ENCODE measurements around the gene ASIC2. TPM values are rescaled to one million over a fixed set of nuclear protein-coding genes. Genes with fewer than 3 reads are reported as not detected.

ASIC2 gene
- total RNA-seq, 1 experiment from 2014 or later: 0.74 TPM

DNA sequence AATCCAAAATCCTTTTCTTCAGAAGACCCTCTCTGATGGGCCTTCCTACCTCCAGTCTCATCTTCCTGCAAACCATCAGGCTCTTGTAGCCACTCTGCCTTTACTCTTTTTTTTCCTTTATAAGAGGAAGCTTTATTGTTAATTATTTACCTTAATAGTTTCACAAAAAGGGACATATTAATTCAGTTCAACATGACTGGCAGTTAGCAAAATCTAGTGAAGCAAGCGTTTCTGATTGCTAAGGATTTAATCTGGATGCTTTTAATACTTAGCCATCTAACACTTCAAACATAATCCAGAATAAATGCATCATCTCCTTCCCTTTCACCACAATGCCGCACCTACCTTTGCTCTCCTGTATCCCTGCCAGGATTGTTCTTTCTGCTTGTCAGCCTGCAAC is 239.4 kb downstream of the ASIC2 start:
- Histone ChIP-seq H3K23ac (ENCODE audit: insufficient read length, low read depth, low read length) (no peak overlapping the region), H2BK12ac (ENCODE audit: insufficient read length, low read depth, low read length) (no peak overlapping the region), H3K4me1 (ENCODE audit: insufficient read depth, low read length) (no peaks in the 10 kb centered on the region), H3K9me3 (ENCODE audit: control insufficient read depth, low read depth, low read length) (no peaks in the 10 kb centered on the region), H3K18ac (ENCODE audit: insufficient read length, low read depth, low read length) (no peak overlapping the region), H3K56ac (ENCODE audit: insufficient read length, low read depth, low read length) (no peak overlapping the region), H3K14ac (ENCODE audit: insufficient read depth, low read length) (no peak overlapping the region), H3K4ac (ENCODE audit: low read depth, low read length) (no peak overlapping the region), H4K8ac (replicated peaks; ENCODE audit: insufficient read length, low read depth, low read length) (no peak overlapping the region), H3K4me2 (ENCODE audit: insufficient read depth, insufficient read length, low read length) (no peak overlapping the region), H4K91ac (ENCODE audit: insufficient read length, low read depth, low read length) (no peak overlapping the region), H2BK20ac (ENCODE audit: low read depth, low read length, poor library complexity, severe bottlenecking) (no peak overlapping the region), H3K79me2 (ENCODE audit: insufficient read depth, low read length) (no peaks in the 10 kb centered on the region), H2AK5ac (ENCODE audit: insufficient read length, low read length) (no peak overlapping the region), H3K79me1 (ENCODE audit: insufficient read depth, low read depth, low read length, poor library complexity, severe bottlenecking) (no peaks in the 10 kb centered on the region), H3K27me3 (ENCODE audit: insufficient read depth, low read length) (no peaks in the 10 kb centered on the region), H4K5ac (ENCODE audit: insufficient read length, low read depth, low read length) (no peak overlapping the region), H3T11ph (ENCODE audit: low read length) (no peak overlapping the region), H3K9ac (ENCODE audit: extremely low read depth, insufficient read length, low read length) (no peak overlapping the region), H4K20me1 (ENCODE audit: control insufficient read depth, insufficient read depth, insufficient read length) (no peaks in the 10 kb centered on the region), H2BK120ac (ENCODE audit: low read depth, low read length, poor library complexity, severe bottlenecking) (no peak overlapping the region), H2BK5ac (ENCODE audit: insufficient read length, low read length) (no peak overlapping the region), H2AFZ (ENCODE audit: low read length) (no peak overlapping the region), H3K27ac (ENCODE audit: insufficient read length, low read depth, low read length) (no peak overlapping the region), H3K23me2 (ENCODE audit: insufficient read length, low read depth, low read length, poor library complexity, severe bottlenecking) (no peaks in the 10 kb centered on the region), H2BK15ac (ENCODE audit: low read depth, low read length) (no peak overlapping the region)
- no peak overlapping the region for H3K4me3 Mint-ChIP-seq
- no peaks in the 10 kb centered on the region for H3K9me3 Mint-ChIP-seq
- peaks cover 53% of the 10 kb centered on the region for H3K27me3 Mint-ChIP-seq (ENCODE audit: low read depth)
- no peaks in the 10 kb centered on the region for H3K36me3 Mint-ChIP-seq (ENCODE audit: insufficient read depth in 1 of 3, low read depth in 3 of 3)
- no peak for DNase-seq
- no CpG with 5 or more reads among the region's 2 CpGs for WGBS (ENCODE audit: extremely low coverage, insufficient read length, low lambda C conversion rate)
- no peak overlapping the region for H3K27ac Mint-ChIP-seq
- no peaks in the 10 kb centered on the region for H3K4me1 Mint-ChIP-seq
- TF ChIP-seq, protein P1, sequence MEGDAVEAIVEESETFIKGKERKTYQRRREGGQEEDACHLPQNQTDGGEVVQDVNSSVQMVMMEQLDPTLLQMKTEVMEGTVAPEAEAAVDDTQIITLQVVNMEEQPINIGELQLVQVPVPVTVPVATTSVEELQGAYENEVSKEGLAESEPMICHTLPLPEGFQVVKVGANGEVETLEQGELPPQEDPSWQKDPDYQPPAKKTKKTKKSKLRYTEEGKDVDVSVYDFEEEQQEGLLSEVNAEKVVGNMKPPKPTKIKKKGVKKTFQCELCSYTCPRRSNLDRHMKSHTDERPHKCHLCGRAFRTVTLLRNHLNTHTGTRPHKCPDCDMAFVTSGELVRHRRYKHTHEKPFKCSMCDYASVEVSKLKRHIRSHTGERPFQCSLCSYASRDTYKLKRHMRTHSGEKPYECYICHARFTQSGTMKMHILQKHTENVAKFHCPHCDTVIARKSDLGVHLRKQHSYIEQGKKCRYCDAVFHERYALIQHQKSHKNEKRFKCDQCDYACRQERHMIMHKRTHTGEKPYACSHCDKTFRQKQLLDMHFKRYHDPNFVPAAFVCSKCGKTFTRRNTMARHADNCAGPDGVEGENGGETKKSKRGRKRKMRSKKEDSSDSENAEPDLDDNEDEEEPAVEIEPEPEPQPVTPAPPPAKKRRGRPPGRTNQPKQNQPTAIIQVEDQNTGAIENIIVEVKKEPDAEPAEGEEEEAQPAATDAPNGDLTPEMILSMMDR (conservative IDR thresholded peaks at IDR 0.05): no peak

Data from H9 (cell line).